HG03571 (cell line): ENCODE data around the gene CTSA.
A peak's percentile ranks its signal among the peaks of the same experiment; 100 is the strongest.
"Not testable (repeated sequence)": the region's sequence is repeated elsewhere in the genome, so short reads cannot be mapped to it uniquely, and the experiment has no call there.

Source experiments
- ATAC-seq: cut with Tn5 transposase; IDR thresholded peaks from one replicate; pipeline ENCODE4 v1.9.1; 2021; ENCODE audit not compliant: unreplicated experiment

CTSA gene

DNA sequence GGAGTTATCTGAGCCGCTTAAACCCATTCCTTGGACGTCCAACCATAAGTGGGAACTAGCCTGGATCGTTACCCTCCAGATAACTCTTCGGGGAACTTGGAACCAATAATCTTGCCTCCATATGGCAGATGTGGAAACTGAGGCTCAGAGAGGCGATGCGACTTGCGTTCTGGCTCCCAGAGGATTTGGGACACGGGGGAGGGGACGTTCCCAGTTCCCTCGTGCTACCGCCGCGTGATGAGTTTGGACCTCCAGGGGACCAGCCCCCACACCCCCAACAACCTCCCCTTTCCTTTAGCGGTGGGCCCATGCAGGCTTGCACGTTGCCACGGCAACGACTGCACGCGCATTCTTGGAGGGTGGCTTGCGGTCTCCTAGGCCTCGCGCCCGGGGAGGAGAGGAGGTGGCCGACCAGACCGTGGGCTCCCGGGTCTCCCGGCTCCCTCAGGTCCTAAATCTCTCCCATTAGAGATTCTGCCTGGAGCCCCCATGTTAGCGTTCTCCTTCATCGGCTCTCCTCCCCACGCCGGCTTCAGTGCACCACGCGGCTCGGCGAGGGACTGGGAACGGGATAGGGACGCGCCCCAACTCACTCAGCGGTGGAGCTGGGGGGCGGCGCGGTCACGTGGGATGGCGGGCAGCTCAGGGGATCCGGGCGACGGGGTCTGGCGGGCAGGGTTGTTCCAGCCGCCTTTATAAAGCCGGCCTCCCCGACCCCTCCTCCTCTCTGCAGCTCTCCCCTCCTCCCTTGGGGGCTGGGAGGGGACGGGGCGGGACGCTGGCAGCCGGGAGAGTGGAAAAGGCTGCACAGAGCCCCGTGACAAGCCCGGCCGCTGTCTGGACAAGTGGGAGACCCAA is 20.6 kb downstream of the CTSA start, which contains the start of gene PLTP:
Gene PLTP (minus strand): TSS at position 670 of the 858 bp plus-strand sequence. CDS start 703 bp downstream, outside the sequence.
- no peak for ATAC-seq

DNA sequence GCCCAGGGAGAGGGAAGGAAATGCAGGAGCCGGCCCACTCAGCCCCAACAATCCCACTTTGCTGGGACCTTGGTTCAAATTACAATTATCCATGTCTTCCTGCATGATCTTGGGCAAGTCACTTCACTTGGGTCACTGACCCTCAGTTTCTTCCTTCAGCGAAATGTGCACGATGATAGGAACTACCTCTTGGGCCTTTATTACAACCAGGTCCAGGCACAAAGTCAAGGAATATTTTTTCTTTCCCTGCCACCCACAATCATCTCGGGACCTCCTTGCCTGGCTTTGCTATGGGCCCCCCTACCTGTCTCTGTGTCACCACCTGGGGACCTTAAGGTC is 21.2 kb downstream of the CTSA start:
- no peak for ATAC-seq

DNA sequence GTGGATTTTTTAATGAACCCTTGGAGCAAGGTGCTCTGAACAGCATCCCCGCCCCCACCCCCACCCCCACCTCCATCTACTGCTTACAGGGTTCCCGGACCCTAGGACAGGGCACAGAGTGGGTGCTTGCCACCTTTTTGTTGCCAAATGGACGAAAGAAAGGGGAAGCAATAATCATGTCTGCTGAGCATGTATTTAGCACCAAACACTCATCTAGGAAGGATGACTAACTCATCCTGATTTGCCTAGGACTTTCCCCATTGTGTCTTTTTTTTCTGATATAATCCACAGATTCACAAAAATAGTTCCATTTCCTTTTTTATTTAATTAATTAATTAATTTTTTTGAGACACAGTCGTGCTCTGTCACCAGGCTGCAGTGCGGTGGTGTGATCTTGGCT is 22.0 kb downstream of the CTSA start:
- ATAC-seq, result no peak

DNA sequence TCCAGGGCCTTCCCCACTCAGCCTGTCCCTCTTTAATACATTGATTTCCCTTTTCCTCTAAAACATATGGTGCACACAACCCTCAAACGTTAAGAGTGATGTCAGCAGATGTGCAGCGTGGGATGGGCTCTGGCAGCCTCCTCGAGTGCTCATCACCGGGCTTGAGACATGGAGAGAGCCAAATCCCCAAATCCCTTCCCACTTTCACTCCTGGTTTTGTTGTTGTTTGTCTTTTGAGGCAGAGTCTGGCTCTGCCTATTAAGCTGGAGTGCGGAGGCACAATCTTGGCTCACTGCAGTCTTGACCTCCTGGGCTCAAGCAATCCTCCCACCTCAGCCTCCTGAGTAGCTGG is 26.6 kb downstream of the CTSA start:
- no peak for ATAC-seq

DNA sequence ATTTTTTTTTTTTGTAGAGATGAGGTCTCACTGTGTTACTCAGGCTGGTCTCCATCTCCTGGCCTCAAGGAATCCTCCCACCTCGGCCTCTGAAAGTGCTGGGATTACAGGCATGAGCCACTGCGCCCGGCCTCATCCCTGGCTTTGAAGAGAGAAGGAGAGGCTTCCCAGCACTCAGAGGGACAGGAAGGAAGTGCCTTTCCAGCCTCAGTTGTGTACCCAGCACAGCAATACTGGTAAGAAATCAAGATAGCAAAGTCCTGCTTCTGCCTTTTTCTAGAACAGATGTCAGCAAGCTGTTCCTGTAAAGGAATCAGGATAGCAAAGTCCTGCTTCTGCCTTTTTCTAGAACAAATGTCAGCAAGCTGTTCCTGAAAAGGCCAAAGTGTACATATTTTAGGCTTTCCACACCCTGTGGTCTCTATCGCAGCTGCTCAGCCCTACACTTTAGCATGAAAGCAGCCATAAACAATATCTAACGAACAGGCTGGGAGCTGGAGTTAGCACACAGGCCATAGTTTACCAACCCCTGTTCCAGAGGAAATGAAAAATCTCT is 27.1 kb downstream of the CTSA start:
- ATAC-seq, result no peak

DNA sequence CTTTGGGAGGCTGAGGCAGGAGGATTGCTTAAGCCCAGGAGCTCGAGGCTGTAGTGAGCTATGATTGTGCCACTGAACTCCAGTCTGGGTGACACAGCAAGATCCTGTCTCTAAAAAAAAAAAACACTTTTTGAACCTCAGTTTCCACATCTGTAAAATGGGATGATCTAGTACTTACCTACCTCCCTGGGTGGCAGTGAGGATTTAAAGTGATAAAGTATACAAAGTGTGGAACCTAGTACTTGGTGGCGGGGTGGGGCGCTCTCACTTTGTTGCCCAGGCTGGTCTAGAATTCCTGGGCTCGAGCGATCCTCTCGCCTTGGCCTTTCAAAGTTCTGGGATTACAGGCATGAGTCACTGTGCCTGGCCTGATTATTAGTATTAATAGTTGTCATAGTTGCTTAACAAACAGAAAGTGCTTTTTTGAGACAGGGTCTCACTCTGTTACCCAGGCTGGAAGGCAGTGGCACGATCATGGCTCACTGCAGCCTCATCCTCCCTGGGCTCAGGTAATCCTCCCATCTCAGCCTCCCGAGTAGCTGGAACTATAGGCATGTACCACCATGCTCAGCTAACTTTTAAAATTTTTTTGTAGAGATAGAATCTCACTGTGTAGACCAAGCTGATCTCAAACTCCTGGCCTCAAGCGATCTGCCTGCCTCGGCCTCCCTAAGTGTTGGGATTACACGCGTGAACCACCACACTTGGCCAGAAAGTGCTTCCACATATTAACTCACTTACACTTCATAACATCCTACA is 27.8 kb downstream of the CTSA start:
- no peak for ATAC-seq

DNA sequence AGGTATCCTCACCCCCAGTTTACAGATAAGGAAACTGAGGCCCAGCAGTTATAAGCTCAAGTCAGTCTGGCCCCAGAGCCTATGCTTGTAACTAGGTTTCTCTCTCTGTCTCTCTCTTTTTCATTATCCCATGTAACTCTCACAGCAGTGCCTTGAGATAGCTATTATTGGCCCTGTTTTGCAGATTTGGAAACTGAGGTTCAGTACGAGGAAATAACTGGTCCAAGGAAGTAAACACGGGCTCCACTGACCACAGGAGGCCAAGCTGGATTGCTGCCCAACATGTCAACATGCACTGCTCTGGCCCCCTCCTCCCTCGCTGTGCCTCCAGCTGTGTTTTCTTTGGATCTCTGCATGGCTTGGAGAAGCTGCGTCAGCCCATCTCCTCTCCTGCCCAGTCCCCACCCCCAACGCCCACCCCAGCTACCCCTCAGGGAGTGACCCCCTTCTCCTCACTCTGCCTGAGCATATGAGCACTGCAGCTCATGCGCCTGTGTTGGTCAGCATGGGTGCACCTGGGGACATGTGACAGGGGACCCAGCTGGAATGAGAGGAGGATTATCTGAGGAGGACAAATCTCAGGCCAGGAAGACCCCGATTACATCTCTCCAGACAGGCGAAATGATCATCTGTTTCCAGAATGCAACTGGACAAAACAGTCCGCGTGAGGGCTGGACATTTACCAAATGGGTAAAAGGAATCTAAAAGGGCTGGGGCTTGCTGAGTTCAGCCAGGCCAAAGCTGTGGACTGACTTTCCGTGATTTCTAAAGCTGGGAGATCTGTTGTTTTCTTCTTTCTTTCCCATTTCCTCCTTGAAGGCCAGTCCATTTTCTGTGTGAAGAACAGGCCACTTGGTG is 28.6 kb downstream of the CTSA start:
- no peak for ATAC-seq

DNA sequence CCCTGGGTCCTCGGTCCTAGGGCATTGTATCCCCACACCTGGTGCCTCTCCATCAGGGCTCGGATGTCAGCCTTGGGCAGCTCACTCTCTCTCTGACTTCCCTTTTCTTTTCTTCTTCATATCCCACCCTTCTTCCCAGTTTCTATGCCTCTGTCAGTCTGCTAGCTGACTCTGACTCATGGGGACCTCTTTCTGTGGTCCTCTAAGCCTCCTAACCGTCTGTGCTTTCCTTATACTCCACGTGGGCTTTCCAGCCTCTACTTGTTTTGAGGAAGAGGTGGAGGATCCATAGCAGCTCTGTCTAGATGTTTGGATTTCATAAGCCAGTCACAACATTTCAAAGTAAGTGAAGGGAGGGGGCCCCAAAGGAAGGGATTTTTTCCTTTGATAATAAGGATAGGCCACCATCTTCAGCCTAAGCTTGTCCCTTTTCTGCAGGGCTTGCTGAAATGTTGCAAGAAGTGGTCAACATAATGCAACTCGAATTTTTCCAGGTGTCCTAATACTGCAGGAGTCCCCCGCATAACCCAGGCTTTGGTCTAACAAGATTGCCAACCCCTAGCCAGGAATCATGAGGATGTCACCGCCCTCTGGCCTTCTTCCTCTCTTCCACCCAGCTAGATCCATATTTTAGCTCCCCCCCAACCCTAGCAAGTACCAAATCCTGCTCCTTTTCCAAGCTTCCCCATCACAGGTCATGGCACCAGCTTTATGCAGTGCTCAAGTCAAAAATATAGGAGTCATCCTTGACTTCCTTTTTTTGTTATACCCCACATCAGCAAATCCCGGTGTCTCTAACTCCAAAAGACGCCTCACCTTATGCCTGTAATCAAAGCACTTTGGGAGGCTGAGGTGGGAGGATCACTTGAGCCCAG is 29.6 kb downstream of the CTSA start:
- ATAC-seq, result no peak

DNA sequence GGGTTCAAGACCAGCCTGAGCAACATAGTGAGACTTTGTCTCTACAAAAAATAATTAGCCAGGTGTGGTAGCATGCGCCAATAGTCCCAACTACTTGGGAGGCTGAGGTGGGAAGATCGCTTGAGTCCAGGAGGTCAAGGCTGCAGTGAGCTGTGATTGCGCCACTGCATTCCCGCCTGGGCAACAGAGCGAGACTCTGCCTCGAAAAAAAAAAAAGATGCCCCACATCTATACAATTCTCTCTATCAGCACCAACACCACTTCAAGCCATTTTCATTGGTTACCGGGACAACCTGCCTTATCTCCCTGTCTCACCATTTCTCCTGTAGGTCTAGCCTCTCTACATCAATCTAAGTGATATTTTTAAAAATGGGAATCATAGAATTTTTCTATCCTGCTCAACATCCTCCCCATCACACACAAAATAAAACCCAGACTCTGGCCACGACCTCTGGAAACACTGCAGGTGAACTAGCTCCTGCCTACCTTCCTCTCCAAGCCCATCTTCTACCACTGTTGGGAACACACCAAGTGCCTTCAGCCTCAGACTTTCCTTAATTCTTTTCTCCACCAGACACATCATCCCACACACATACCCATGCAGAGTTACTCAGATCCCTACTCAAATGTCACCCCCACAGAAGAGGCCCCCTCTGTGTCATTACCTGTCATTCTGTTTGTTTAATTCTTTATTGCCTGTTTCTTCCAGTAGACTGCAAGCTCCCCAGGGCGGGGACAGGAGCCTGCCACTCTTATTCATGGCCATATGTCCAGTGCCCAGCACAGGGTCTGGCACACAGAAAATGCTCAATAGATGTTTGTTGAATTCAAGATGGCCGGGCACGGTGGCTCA is 30.4 kb downstream of the CTSA start:
- no peak for ATAC-seq

DNA sequence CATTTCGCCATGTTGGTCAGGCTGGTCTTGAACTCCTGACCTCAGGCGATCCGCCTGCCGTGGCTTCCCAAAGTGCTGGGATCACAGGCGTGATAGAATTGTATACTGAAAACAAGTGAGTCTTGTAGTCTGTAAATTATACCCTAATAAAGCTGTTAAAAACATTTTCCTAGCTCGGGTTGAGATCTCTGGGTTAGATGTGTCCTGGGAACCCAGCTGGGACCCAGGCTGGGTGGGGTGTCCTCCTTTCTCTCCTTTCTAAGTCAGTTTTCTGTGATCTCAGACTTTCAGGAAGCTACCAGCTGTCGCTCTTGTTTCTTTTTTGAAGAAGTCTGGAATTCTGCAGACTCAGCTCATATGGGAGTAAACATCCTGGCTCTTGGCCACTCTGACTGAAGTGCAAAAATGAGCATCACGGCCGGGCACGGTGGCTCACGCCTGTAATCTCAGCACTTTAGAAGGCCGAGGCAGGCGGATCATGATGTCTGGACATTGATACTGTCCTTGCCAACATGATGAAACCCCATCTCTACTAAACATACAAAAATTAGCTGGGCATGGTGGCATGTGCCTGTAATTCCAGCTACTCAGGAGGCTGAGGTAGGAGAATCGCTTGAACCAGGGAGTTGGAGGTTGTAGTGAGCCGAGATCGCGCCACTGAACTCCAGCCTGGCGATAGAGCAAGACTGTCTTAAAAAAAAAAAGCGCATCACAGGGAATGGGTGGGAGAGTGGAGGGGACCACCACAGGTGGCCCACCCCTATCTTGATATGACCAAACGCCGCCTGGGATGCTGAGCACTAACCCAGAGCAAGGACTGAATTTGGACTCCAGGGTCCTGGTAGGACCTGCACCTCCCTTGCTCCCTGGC is 33.5 kb downstream of the CTSA start:
- no peak for ATAC-seq

DNA sequence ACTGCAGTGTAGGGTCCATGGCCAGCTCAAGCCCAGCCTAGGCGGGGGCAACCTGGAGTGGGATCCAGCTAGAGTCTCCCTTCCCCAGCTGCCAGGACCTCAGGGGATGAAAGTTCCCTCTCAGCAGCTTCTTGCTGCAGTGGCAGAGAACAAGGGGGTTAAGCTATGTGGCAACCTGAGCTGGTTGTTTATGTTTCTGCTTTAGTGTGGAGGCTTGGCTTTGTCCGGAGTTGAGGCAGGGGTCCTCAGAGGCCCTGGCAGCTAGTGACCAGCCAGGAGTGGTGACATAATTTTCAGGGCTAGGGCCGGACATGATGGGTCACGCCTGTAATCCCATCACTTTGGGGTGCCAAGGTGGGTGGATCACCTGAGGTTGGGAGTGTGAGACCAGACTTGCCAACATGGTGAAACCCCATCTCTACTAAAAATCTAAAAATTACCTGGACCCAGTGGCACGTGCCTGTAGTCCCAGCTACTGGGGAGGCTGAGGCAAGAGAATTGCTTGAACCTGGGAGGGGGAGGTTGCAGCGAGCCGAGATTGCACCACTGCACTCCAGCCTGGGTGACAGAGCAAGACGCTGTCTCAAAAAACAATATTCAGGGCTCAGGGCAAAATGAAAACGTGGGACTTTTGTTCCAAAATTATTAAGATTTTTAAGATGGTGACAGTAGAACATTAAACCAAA is 34.8 kb downstream of the CTSA start:
- no peak for ATAC-seq

DNA sequence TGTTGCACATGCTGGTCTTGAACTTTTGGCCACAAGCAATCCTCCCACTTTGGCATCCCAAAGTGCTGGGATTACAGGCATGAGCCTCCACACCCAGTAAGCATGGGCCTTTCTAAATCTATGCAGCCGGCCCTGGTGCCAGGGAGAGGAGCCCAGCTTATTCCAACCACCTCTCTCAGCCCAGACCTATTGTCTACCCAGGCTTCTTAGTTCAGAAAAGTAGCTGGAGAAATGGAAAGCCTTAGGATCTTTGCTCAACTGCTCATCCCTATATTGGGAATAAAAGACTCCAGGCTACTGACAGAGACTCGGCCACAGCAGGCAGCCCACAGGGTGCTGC is 35.6 kb downstream of the CTSA start:
- ATAC-seq, result no peak

DNA sequence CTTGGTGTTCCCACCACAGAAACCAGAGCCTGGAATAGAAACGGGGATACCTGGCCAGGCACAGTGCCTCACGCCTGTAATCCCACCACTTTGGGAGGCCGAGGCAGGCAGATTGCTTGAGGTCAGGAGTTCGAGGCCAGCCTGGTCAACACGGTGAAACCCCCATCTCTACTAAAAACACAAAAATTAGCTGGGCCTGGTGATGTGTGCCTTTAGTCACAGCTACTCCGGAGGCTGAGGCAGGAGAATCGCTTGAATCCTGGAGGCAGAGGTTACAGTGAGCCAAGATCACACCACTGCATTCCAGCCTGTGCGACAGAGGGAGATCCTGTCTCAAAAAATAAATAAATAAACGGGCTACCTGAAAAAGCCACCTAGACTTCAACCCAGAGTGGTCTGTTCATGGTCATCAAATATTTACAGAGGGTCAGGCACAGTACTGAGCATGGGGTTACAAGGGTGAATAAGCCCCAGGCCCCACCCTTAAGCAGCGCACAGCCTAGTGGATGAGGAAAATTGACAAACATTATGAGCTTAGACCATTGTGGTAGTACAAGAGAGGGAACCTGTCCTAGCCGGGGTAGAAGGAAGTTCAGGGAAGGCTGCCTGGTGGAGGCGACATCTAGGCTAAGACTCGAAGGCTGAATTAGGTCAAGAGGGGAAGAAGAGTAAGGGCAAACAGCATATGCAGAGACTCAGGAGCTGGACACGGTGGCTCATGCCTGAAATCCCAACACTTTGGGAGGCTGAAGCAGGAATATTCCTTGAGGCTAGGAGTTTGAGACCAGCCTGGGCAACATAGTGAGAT is 36.1 kb downstream of the CTSA start:
- ATAC-seq, result no peak

DNA sequence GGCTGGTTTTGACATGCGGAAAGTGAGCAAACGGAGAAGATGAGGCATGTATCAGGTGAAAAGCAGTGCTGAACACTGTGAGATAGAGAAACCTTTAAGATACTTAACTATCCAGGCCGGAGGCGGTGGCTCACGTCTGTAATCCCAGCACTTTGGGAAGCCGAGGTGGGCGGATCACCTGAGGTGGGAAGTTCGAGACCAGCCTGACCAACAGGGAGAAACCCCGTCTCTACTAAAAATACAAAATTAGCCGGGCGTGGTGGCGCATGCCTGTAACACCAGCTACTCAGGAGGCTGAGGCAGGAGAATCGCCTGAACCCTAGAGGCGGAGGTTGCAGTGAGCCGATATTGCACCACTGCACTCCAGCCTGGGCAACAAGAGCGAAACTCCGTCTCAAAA is 40.5 kb downstream of the CTSA start:
- not testable (repeated sequence) for ATAC-seq

DNA sequence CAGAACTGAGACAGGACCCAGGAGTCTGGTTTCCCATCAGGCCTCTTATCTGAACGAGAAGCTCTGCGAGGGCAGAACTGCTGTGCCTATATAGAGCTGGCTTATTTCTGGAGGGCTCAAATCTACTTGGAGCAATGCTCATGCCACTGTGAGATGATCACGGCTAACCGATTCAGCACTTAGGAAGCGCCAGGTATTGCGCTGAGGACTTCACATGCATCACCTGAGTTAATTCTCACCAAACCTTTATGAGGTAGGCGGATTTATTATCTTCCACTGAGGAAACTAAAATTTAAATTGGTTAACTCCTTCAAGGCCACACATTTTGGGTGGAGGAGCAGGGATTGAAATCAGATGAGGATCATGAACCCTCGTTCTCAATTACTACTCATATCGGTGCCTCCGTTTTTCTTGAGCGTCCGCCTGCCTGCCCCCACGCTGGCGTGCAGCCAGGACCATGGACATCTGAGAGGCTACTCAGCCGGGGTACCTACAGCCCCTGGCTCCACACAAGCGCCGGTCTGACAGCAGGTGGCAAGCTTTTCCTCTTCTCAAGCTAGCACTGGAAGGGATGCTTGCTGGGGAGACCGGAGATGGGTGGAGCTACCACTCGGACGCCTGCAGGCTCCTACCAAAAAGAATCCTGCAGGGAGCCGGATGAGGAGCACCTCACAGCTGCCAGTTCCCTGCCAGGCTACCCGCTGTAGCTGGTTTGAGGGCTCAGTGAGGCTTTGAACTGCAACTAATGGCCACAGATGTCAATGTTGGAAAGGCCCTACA is 42.3 kb downstream of the CTSA start:
- no peak for ATAC-seq

DNA sequence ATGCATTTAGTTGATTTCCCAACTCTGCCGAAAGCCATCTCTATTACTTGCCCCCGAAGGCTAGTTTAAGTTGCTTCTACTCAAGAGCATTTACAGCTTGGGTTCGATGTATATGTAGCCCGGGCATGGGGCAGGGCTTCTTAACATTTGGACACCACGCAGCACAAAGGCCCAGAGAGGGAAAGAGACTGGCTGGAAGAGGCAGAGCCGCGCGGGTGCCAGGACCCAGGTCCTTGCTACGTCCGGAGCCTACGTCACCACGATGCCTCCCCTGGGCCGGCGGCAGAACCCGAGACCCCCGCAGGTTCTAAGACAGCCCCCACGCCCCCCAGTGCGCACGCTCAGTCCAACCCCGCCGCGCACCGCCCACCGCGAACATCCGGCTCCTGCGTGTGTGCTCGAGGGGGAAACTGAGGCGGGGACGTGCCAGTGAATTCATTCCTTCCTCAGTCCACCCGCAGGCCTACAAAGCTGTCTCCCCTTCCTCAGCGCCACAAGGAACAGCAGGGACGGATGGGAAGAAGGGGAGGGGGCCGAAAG is 43.0 kb downstream of the CTSA start:
- peak; percentile 19 for ATAC-seq
